Uterus (tissue), 4 donors: ENCODE results near the gene TSGA10. TPM values are rescaled to one million over a fixed set of nuclear protein-coding genes. Genes with fewer than 3 reads are reported as not detected.

Experiments used
- DNase-seq, 2 donors: peaks; one replicate each; pipeline ENCODE4 v3.0.0-alpha.2; 2019 to 2020
- H3K27ac ChIP-seq, 2 donors: fragments of 200-600 bp; sonication (generic); 1 replicate in 1 of 2; 2 replicates in 1 of 2; pipeline ENCODE4 v1.5.1; 2016 to 2018
- H3K27me3 ChIP-seq, 2 donors: fragments of 200-600 bp; sonication (generic); one replicate each; pipeline ENCODE4 v1.5.1; 2018 to 2019; ENCODE audit warnings: control low read depth in 1 of 2
- H3K36me3 ChIP-seq, 2 donors: fragments of 200-600 bp; sonication (generic); one replicate each; pipeline ENCODE4 v1.5.1; 2019; ENCODE audit warnings: control low read depth in 1 of 2
- H3K4me1 ChIP-seq, 2 donors: fragments of 200-600 bp; sonication (generic); one replicate each; pipeline ENCODE4 v1.5.1; 2018 to 2019; ENCODE audit warnings: control low read depth in 1 of 2
- H3K4me3 ChIP-seq, 2 donors: fragments of 200-600 bp; sonication (generic); 1 replicate in 1 of 2; 2 replicates in 1 of 2; pipeline ENCODE4 v1.5.1; 2018 to 2019; ENCODE audit warnings: mild to moderate bottlenecking in 1 of 2
- H3K9me3 ChIP-seq, 2 donors: fragments of 200-600 bp; sonication (generic); one replicate each; pipeline ENCODE4 v1.5.1; 2019; ENCODE audit warnings: control low read depth in 1 of 2
- CTCF ChIP-seq, 4 experiments: fragments of 200-600 bp in 2 of 4; fragments of 450-650 bp in 2 of 4; sonication (generic) in 2 of 4; IDR thresholded peaks; one replicate each; pipeline ENCODE4 v1.5.1; 2016 to 2019; ENCODE audit warnings: antibody characterized with exemption in 4 of 4, mild to moderate bottlenecking in 2 of 4, moderate library complexity in 1 of 4
- POLR2A ChIP-seq, 2 donors: fragments of 450-650 bp; IDR thresholded peaks; one replicate each; pipeline ENCODE4 v1.6.1; 2016; ENCODE audit warnings: antibody characterized with exemption in 2 of 2, mild to moderate bottlenecking in 1 of 2, moderate library complexity in 1 of 2
- intact Hi-C: fragments of 100-400 bp; cut with DNase I; formaldehyde crosslinking; loops from one replicate; pipeline ENCODE4 v1.15.1; 2023; ENCODE audit warnings: low total_unique reads
- small RNA-seq: library from RNA; depleted of rRNA; stranded (forward); fragments of <200 nt; gene quantifications from one replicate; pipeline ENCODE3, GENCODE V24; 2016
- total RNA-seq, 4 donors: library from RNA; depleted of rRNA in 3 of 4; stranded (reverse); fragments of >200 nt in 3 of 4; gene quantifications; one replicate each; pipeline versions ENCODE4 v1.1.0 to v1.2.4, GENCODE V29; 2014 to 2023
- donor health status: DM: yes; HTN: yes; CAD: no.

The TSGA10 gene
- total RNA-seq, 4 donors from 2014 or later: 5.9 to 22.5 (median 16.2) TPM

GRCh38 chr2:98959810-98960507 is 194.8 kb downstream of the TSGA10 start:
- H3K27me3 ChIP-seq: no peaks in the 10 kb centered on the region
- no peaks in the 10 kb centered on the region for H3K9me3 ChIP-seq
- no peak overlapping the region for H3K4me3 ChIP-seq
- no peaks in the 10 kb centered on the region for H3K4me1 ChIP-seq
- no peak for TF ChIP-seq CTCF (IDR thresholded peaks at IDR 0.05)
- TF ChIP-seq POLR2A (IDR thresholded peaks at IDR 0.05): no peak
- H3K27ac ChIP-seq: no peak overlapping the region
- no peak for DNase-seq
- no peaks in the 10 kb centered on the region for H3K36me3 ChIP-seq
- intact Hi-C loops: no loop called here

- intact Hi-C loops: no loop called here
- Histone ChIP-seq H3K27me3 (no peaks in the 10 kb centered on the region), H3K27ac (no peak overlapping the region), H3K4me3 (no peak overlapping the region), H3K36me3 (no peaks in the 10 kb centered on the region), H3K9me3 (no peaks in the 10 kb centered on the region), H3K4me1 (no peaks in the 10 kb centered on the region)
- no peak for TF ChIP-seq POLR2A (IDR thresholded peaks at IDR 0.05)
- no peak for TF ChIP-seq CTCF (IDR thresholded peaks at IDR 0.05)
- no peak for DNase-seq
These were observed 201.8 kb downstream of the TSGA10 start for GRCh38 chr2:98952966-98953365.

- Histone ChIP-seq H3K9me3 (no peaks in the 10 kb centered on the region), H3K4me1 (no peaks in the 10 kb centered on the region), H3K27ac (no peak overlapping the region), H3K4me3 (no peak overlapping the region), H3K36me3 (no peaks in the 10 kb centered on the region), H3K27me3 (no peaks in the 10 kb centered on the region)
- DNase-seq: no peak
- intact Hi-C loops: no loop called here
- TF ChIP-seq POLR2A (IDR thresholded peaks at IDR 0.05) (no peak), CTCF (IDR thresholded peaks at IDR 0.05) (no peak)
These were observed 205.6 kb downstream of the TSGA10 start for GRCh38 chr2:98948956-98949739.

- no peaks in the 10 kb centered on the region for H3K9me3 ChIP-seq
- H3K27me3 ChIP-seq: no peaks in the 10 kb centered on the region
- no peak overlapping the region for H3K27ac ChIP-seq
- TF ChIP-seq CTCF (IDR thresholded peaks at IDR 0.05): no peak
- TF ChIP-seq POLR2A (IDR thresholded peaks at IDR 0.05): no peak
- no peak for DNase-seq
- no peak overlapping the region for H3K4me3 ChIP-seq
- H3K36me3 ChIP-seq: no peaks in the 10 kb centered on the region
- no peaks in the 10 kb centered on the region for H3K4me1 ChIP-seq
- intact Hi-C loops: no loop called here
These were observed 207.2 kb downstream of the TSGA10 start for GRCh38 chr2:98947554-98947953.

Small RNA genes within 50 kb of the gene (small RNA-seq; reads per million reads assigned to genes)
- gene AC092587.1: not detected

Other genes starting within 250 kb of the TSGA10 start
- gene CRACDL, start 218.7 kb downstream of the TSGA10 start, total RNA-seq: 10 to 100 TPM in 1 of 4 donors, 1 to 10 TPM in 3; 1.5 to 14.6 (median 6.1) TPM
- 1 to 10 TPM in 2 of 4 donors, not detected in 2; 1.6 to 2.8 TPM for gene C2orf15, start 13.2 kb downstream of the TSGA10 start, total RNA-seq
- 100 to 1,000 TPM in 1 of 4 donors, 10 to 100 TPM in 2, 1 to 10 TPM in 1; 6.8 to 140 (median 11.0) TPM for gene LIPT1, start within 50 bp of the TSGA10 start, total RNA-seq
- 10 to 100 TPM in 3 of 4 donors, 1 to 10 TPM in 1; 6.2 to 41.0 (median 22.7) TPM for gene MITD1, start 26.1 kb upstream of the TSGA10 start, total RNA-seq
- 10 to 100 TPM; 27.2 to 47.7 (median 28.8) TPM for gene MRPL30, start 26.2 kb upstream of the TSGA10 start, total RNA-seq
- not detected for gene LYG2, start 100.7 kb upstream of the TSGA10 start, total RNA-seq
- 1 to 10 TPM in 2 of 4 donors, under 1 TPM in 2; 0.29 to 3.0 (median 1.1) TPM for gene LYG1, start 146.3 kb upstream of the TSGA10 start, total RNA-seq
- gene TXNDC9, start 181.4 kb upstream of the TSGA10 start, total RNA-seq: 10 to 100 TPM; 31.8 to 75.8 (median 36.2) TPM
- gene EIF5B, start 182.4 kb upstream of the TSGA10 start, total RNA-seq: 10 to 100 TPM; 21.4 to 83.5 (median 33.5) TPM